Endothelial cell of umbilical vein (primary cell): ENCODE results near the gene GPATCH11. TPM values are rescaled to one million over a fixed set of nuclear protein-coding genes. Genes with fewer than 3 reads are reported as not detected.

Experiments
- BruUV-seq: library from RNA; stranded (reverse); fragments of 400-500 nt; replicated peaks from 2 replicates; lab custom pipeline; 2021; lab: Mats Ljungman, UMichigan
- CTCF ChIA-PET: fragments of 300-600, 350-600 bp; sonication (Branson Sonifier 250); formaldehyde crosslinking; loops from one replicate; lab custom pipeline; 2021; ENCODE audit warnings: antibody characterized with exemption, inconsistent platforms; lab: Charles Lee
- POLR2A ChIA-PET: fragments of 300-600, 350-600 bp; sonication (Branson Sonifier 250); formaldehyde crosslinking; loops from one replicate; lab custom pipeline; 2021; ENCODE audit warnings: antibody characterized with exemption, inconsistent platforms; lab: Charles Lee
- DNase-seq: peaks from one replicate; pipeline ENCODE4 v3.0.0-alpha.2; 2011; ENCODE audit warnings: low read depth, low spot score
- FAIRE-seq: peaks from 2 replicates; lab custom pipeline; 2011; peaks lifted over from hg19 to GRCh38; lab: Jason Lieb, UNC
- H2AFZ ChIP-seq: 2 replicates; pipeline ENCODE4 v1.6.0; 2012; ENCODE audit warnings: low read depth, low read length, control low read depth, inconsistent platforms
- H3K27ac ChIP-seq: 2 replicates; pipeline ENCODE4 v1.5.1; 2011; ENCODE audit warnings: low read depth, mild to moderate bottlenecking, control low read depth, low read length, moderate library complexity; ENCODE audit not compliant: insufficient read depth
- H3K27me3 ChIP-seq, 2 experiments: 2 replicates each; pipeline versions ENCODE4 v1.6.0 to v1.6.1; 2011; ENCODE audit warnings: low read length in 2 of 2, mixed read lengths in 1 of 2; ENCODE audit not compliant: control insufficient read depth in 2 of 2, insufficient read depth in 2 of 2
- H3K36me3 ChIP-seq, 2 experiments: 2 replicates in 1 of 2; 3 replicates in 1 of 2; pipeline ENCODE4 v1.5.1; 2011; ENCODE audit warnings: low read length in 2 of 2, mild to moderate bottlenecking in 1 of 2, moderate library complexity in 1 of 2; ENCODE audit not compliant: control insufficient read depth in 2 of 2, insufficient read depth in 2 of 2; ENCODE audit errors: extremely low read depth in 1 of 2
- H3K4me1 ChIP-seq: 3 replicates; pipeline ENCODE4 v1.5.1; 2011; ENCODE audit warnings: mild to moderate bottlenecking, low read length; ENCODE audit not compliant: control insufficient read depth, insufficient read depth; ENCODE audit errors: extremely low read depth
- H3K4me2 ChIP-seq: 2 replicates; pipeline ENCODE4 v1.6.1; 2011; ENCODE audit warnings: low read length, control low read depth, mixed read lengths; ENCODE audit not compliant: insufficient read depth
- H3K4me3 ChIP-seq, 3 experiments: fragments of 200-600 bp in 1 of 3; sonication (generic), shearing (Covaris generic) in 1 of 3; replicated peaks in 1 of 3; 2 replicates each; pipeline ENCODE4 v1.5.1; 2011 to 2016; ENCODE audit warnings: control low read depth in 3 of 3, low read length in 3 of 3, mild to moderate bottlenecking in 2 of 3, inconsistent platforms in 1 of 3, low read depth in 1 of 3, moderate library complexity in 1 of 3; ENCODE audit not compliant: insufficient read depth in 1 of 3
- H3K79me2 ChIP-seq: 2 replicates; pipeline ENCODE4 v1.6.0; 2012; ENCODE audit warnings: low read length, inconsistent platforms; ENCODE audit not compliant: control insufficient read depth, insufficient read depth
- H3K9ac ChIP-seq: replicated peaks from 2 replicates; pipeline ENCODE3; 2011; ENCODE audit warnings: low read length, control low read depth; ENCODE audit not compliant: insufficient read depth; ENCODE audit errors: extremely low read depth
- H3K9me1 ChIP-seq: replicated peaks from 3 replicates; pipeline ENCODE4 v1.6.0; 2011; ENCODE audit warnings: mild to moderate bottlenecking, low read length; ENCODE audit not compliant: control insufficient read depth, insufficient read depth; ENCODE audit errors: extremely low read depth
- H3K9me3 ChIP-seq: replicated peaks from 2 replicates; pipeline ENCODE4 v1.5.1; 2012; ENCODE audit warnings: low read length, inconsistent platforms; ENCODE audit not compliant: control insufficient read depth, insufficient read depth
- H4K20me1 ChIP-seq: replicated peaks from 2 replicates; pipeline ENCODE3; 2011; ENCODE audit warnings: mild to moderate bottlenecking, low read length; ENCODE audit not compliant: control insufficient read depth, insufficient read depth; ENCODE audit errors: extremely low read depth
- EZH2 ChIP-seq: IDR thresholded peaks from 2 replicates; pipeline ENCODE4 v1.6.1; 2012; ENCODE audit warnings: borderline replicate concordance, low read depth, mild to moderate bottlenecking, moderate library complexity, low read length, inconsistent platforms; ENCODE audit not compliant: severe bottlenecking
- FOS ChIP-seq: IDR thresholded peaks from 2 replicates; pipeline ENCODE4 v1.6.1; 2011; ENCODE audit warnings: mild to moderate bottlenecking, low read length, moderate library complexity, borderline replicate concordance; ENCODE audit not compliant: insufficient read depth
- GATA2 ChIP-seq: IDR thresholded peaks from 2 replicates; pipeline ENCODE4 v1.7.0; 2011; ENCODE audit warnings: low read depth, mild to moderate bottlenecking, moderate library complexity, mixed read lengths, low read length; ENCODE audit not compliant: insufficient read length, insufficient read depth
- JUN ChIP-seq: IDR thresholded peaks from 2 replicates; pipeline ENCODE4 v1.6.1; 2011; ENCODE audit warnings: borderline replicate concordance, low read depth; ENCODE audit not compliant: insufficient read length, insufficient read depth
- MYC ChIP-seq: IDR thresholded peaks from one replicate; pipeline ENCODE4 v1.6.1; 2011; ENCODE audit warnings: mild to moderate bottlenecking, low read depth, low read length
- POLR2A ChIP-seq: IDR thresholded peaks from 2 replicates; pipeline ENCODE4 v1.6.1; 2012; ENCODE audit warnings: low read depth, mild to moderate bottlenecking, control low read depth, low read length
- POLR2AphosphoS5 ChIP-seq: IDR thresholded peaks from 2 replicates; pipeline ENCODE4 v1.6.1; 2012; ENCODE audit warnings: low read depth, mild to moderate bottlenecking, control low read depth, low read length, moderate library complexity; ENCODE audit not compliant: insufficient read depth
- dilution Hi-C: fragments of 300-500 bp; cut with MboI; formaldehyde crosslinking; loops from one replicate; pipeline ENCODE4 v1.15.0; 2019; ENCODE audit warnings: low sequenced_read_pairs; ENCODE audit not compliant: extremely low pct_ligation_motif_present
- intact Hi-C: fragments of 100-400 bp; cut with micrococcal nuclease; formaldehyde crosslinking; loops from one replicate; pipeline ENCODE4 v1.10.0; 2022
- polyA plus RNA-seq, 4 experiments: library from polyadenylated mRNA; depleted of rRNA in 3 of 4; stranded (reverse) in 3 of 4; unstranded in 1 of 4; fragments of >200 nt; gene quantifications; 2 replicates each; pipeline versions ENCODE4 v1.2.1 to v1.2.3, GENCODE V29; 2011 to 2012; ENCODE audit warnings: missing spikeins in 1 of 4
- total RNA-seq: library from RNA; stranded (reverse); gene quantifications from 2 replicates; pipeline ENCODE4 v1.2.3, GENCODE V29; 2021
- TF ChIP-seq, protein P1 (sequence below), 2 donors: IDR thresholded peaks; 1 replicate in 1 of 2; 2 replicates in 1 of 2; pipeline ENCODE4 v1.5.1; 2011; ENCODE audit warnings: low read length in 2 of 2, mild to moderate bottlenecking in 2 of 2, moderate library complexity in 2 of 2, control low read depth in 1 of 2, inconsistent platforms in 1 of 2, low read depth in 1 of 2; ENCODE audit not compliant: insufficient read depth in 1 of 2; ENCODE audit errors: extremely low read depth in 1 of 2
- TF ChIP-seq, protein P2 (sequence below): IDR thresholded peaks from 2 replicates; pipeline ENCODE4 v1.6.1; 2011; ENCODE audit not compliant: insufficient read depth, insufficient read length

The GPATCH11 gene
- total and polyA plus RNA-seq, 2 donors (not counting 3 experiments of a cell fraction or from before 2014, with no cell fraction given) = 2.1 to 10.2 TPM

DNA sequence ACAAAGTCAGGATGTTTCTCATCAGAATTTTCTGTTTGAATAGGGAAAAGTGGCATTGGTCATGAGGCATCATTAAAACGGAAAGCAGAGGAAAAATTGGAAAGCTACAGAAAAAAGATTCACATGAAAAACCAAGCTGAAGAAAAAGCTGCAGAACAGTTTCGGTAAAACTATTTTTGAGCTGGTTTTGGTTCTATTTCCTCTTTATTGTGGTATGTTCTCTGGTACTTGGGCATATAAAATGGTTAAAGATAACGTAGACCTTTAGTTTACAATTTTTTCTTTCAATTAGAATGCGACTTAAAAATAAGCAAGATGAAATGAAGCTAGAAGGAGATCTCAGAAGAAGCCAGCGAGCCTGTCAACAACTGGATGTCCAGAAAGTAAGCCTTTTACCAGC, 7.6 kb downstream of the GPATCH11 start:
- dilution Hi-C loops (no loop called here), intact Hi-C loops (no loop called here)
- DNase-seq = no peak
- no peak overlapping the region for H3K27ac ChIP-seq
- no peak for FAIRE-seq
- H3K9me3 ChIP-seq = no peaks in the 10 kb centered on the region
- no peaks in the 10 kb centered on the region for H3K79me2 ChIP-seq
- H3K4me2 ChIP-seq = no peak overlapping the region
- H3K4me1 ChIP-seq = no peaks in the 10 kb centered on the region
- no peak overlapping the region for H3K9ac ChIP-seq
- H3K36me3 ChIP-seq = peaks cover 6 to 11% of the 10 kb centered on the region in 2 experiments
- no peaks in the 10 kb centered on the region for H3K9me1 ChIP-seq
- TF ChIP-seq MYC (no peak), POLR2AphosphoS5 (no peak), JUN (no peak), EZH2 (no peak), POLR2A (no peak), FOS (no peak), GATA2 (no peak)
- TF ChIP-seq, protein P1, sequence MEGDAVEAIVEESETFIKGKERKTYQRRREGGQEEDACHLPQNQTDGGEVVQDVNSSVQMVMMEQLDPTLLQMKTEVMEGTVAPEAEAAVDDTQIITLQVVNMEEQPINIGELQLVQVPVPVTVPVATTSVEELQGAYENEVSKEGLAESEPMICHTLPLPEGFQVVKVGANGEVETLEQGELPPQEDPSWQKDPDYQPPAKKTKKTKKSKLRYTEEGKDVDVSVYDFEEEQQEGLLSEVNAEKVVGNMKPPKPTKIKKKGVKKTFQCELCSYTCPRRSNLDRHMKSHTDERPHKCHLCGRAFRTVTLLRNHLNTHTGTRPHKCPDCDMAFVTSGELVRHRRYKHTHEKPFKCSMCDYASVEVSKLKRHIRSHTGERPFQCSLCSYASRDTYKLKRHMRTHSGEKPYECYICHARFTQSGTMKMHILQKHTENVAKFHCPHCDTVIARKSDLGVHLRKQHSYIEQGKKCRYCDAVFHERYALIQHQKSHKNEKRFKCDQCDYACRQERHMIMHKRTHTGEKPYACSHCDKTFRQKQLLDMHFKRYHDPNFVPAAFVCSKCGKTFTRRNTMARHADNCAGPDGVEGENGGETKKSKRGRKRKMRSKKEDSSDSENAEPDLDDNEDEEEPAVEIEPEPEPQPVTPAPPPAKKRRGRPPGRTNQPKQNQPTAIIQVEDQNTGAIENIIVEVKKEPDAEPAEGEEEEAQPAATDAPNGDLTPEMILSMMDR (IDR thresholded peaks at IDR 0.05; ENCODE audit: extremely low read depth in 1 of 2, insufficient read depth in 1 of 2, low read depth in 1 of 2, low read length in 2 of 2) = no peak
- TF ChIP-seq, protein P2, sequence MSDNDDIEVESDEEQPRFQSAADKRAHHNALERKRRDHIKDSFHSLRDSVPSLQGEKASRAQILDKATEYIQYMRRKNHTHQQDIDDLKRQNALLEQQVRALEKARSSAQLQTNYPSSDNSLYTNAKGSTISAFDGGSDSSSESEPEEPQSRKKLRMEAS = no peak
- no peaks in the 10 kb centered on the region for H4K20me1 ChIP-seq
- ChIA-PET CTCF (no interaction called here), POLR2A (no interaction called here)
- no peak overlapping the region for H2AFZ ChIP-seq
- no peak overlapping the region for H3K4me3 ChIP-seq
- BruUV-seq = no TSS peak
- no peaks in the 10 kb centered on the region for H3K27me3 ChIP-seq
